HG03432 (cell line): Measurements from ENCODE around the gene PTPRE.

Experiments
- ATAC-seq: cut with Tn5 transposase; IDR thresholded peaks from one replicate; pipeline ENCODE4 v1.9.1; 2021; ENCODE audit warnings: mild to moderate bottlenecking, moderate library complexity; ENCODE audit not compliant: unreplicated experiment

Gene PTPRE

GRCh38 chr10:127947211-127947610 lies 40.3 kb downstream of the PTPRE start:
- no peak for ATAC-seq

- ATAC-seq, result no peak
These were observed 41.9 kb downstream of the PTPRE start for GRCh38 chr10:127948791-127949190.

- ATAC-seq, result no peak
These were observed 42.9 kb downstream of the PTPRE start for GRCh38 chr10:127949831-127950230.

GRCh38 chr10:127951861-127952574 lies 45.1 kb downstream of the PTPRE start:
- no peak for ATAC-seq

- ATAC-seq, result no peak
These were observed 45.6 kb downstream of the PTPRE start for GRCh38 chr10:127952575-127952869.

- no peak for ATAC-seq
These were observed 46.0 kb downstream of the PTPRE start for GRCh38 chr10:127952918-127953317.

GRCh38 chr10:127953876-127954275 lies 47.0 kb downstream of the PTPRE start:
- ATAC-seq, result no peak

- ATAC-seq, result no peak
These were observed 52.5 kb downstream of the PTPRE start for GRCh38 chr10:127959428-127959827.

- ATAC-seq, result no peak
These were observed 54.2 kb downstream of the PTPRE start for GRCh38 chr10:127961071-127961470.

GRCh38 chr10:127962205-127962604 lies 55.3 kb downstream of the PTPRE start:
- ATAC-seq, result no peak

- no peak for ATAC-seq
These were observed 56.2 kb downstream of the PTPRE start for GRCh38 chr10:127963136-127963535.

GRCh38 chr10:127964621-127965020 lies 57.7 kb downstream of the PTPRE start:
- no peak for ATAC-seq

- no peak for ATAC-seq
These were observed 60.0 kb downstream of the PTPRE start for GRCh38 chr10:127966875-127967274.

- no peak for ATAC-seq
These were observed 61.1 kb downstream of the PTPRE start for GRCh38 chr10:127968027-127968441.

GRCh38 chr10:127968659-127969058 lies 61.8 kb downstream of the PTPRE start:
- no peak for ATAC-seq

GRCh38 chr10:127971101-127971946 lies 64.4 kb downstream of the PTPRE start:
- no peak for ATAC-seq

- no peak for ATAC-seq
These were observed 65.2 kb downstream of the PTPRE start for GRCh38 chr10:127971963-127972615.

GRCh38 chr10:127972751-127973357 lies 66.0 kb downstream of the PTPRE start:
- no peak for ATAC-seq

GRCh38 chr10:127973791-127974311 lies 66.9 kb downstream of the PTPRE start:
- no peak for ATAC-seq

- no peak for ATAC-seq
These were observed 68.0 kb downstream of the PTPRE start for GRCh38 chr10:127974911-127975310.

GRCh38 chr10:127976286-127976685 lies 69.4 kb downstream of the PTPRE start:
- no peak for ATAC-seq
